ENCODE data around the gene ATN1. TPM values are rescaled to one million over a fixed set of nuclear protein-coding genes. Genes with fewer than 3 reads are reported as not detected.

Gene ATN1
- total RNA-seq, 2 experiments from 2014 or later = 0.98 to 6.7 TPM

- Histone ChIP-seq H3K9me3 (ENCODE audit: low read length) (no peaks in the 10 kb centered on the region), H2AFZ (ENCODE audit: low read length) (peak overlapping the region; percentile 1; the same call in 1 of the 2 replicates), H3K4me1 (ENCODE audit: insufficient read depth, low read length, poor library complexity, severe bottlenecking) (peaks cover 75% of the 10 kb centered on the region), H3K79me2 (ENCODE audit: insufficient read depth, low read depth, low read length) (no peaks in the 10 kb centered on the region), H3K36me3 (ENCODE audit: insufficient read depth, low read length) (peaks cover 6% of the 10 kb centered on the region; the same call in 1 of the 2 replicates), H3K27ac (ENCODE audit: low read depth, low read length, poor library complexity, severe bottlenecking) (peak overlapping the region; percentile 63), H3K9me2 (ENCODE audit: insufficient read depth, low read length) (no peaks in the 10 kb centered on the region), H3K4me3 (ENCODE audit: low read depth, low read length, poor library complexity, severe bottlenecking) (peak overlapping the region; percentile 55), H3K4me2 (ENCODE audit: low read length) (peak overlapping the region; percentile 75), H4K20me1 (ENCODE audit: insufficient read depth, low read length) (no peaks in the 10 kb centered on the region)
- peak; percentile 87 for DNase-seq (ENCODE audit: low spot score)
- no peak for TF ChIP-seq CTCF (conservative IDR thresholded peaks at IDR 0.05; ENCODE audit: low read length)
- no peak for TF ChIP-seq EZH2phosphoT487 (IDR thresholded peaks at IDR 0.05; ENCODE audit: borderline replicate concordance, low read depth, low read length)
- CTCF ChIA-PET (ENCODE audit: unreplicated experiment) = interaction anchor here (1.0 to 10.6 kb wide), 4 partner anchors 10 to 107 kb away, joined by 3 to 110 read pairs (median 4); partner anchors contain the start of genes C12orf57, RNU7-1 and USP5
- POLR2A ChIA-PET = interaction anchor here (0.6 to 9.3 kb wide), 10 partner anchors 8 to 193 kb away, joined by 3 to 155 read pairs (median 6); partner anchors contain the start of genes C12orf57, PTMS, PTPN6 and RNU7-1
- BruUV-seq (replicated peaks) = no TSS peak
- intact Hi-C loops (cut with micrococcal nuclease; ENCODE audit: unreplicated experiment) = loop anchor here (1.0 kb wide), 1 partner anchor 8 kb away; the partner anchor contains the start of gene PTPN6
Measured at GRCh38 chr12:6959058-6959804, 31.5 kb downstream of the ATN1 start.

GRCh38 chr12:6959805-6960592 lies 32.2 kb downstream of the ATN1 start:
- peak overlapping the region; percentile 63 for H3K27ac ChIP-seq (ENCODE audit: low read depth, low read length, poor library complexity, severe bottlenecking)
- intact Hi-C loops (cut with micrococcal nuclease; ENCODE audit: unreplicated experiment) = loop anchor here (1.0 to 5.0 kb wide), 3 partner anchors 9 to 88 kb away; partner anchors contain the start of genes C12orf57, PTPN6 and SPSB2
- peaks cover 14% of the 10 kb centered on the region for H3K36me3 ChIP-seq (ENCODE audit: insufficient read depth, low read length)
- H2AFZ ChIP-seq (ENCODE audit: low read length) = no peak overlapping the region
- BruUV-seq (replicated peaks) = no TSS peak
- CTCF ChIA-PET (ENCODE audit: unreplicated experiment) = interaction anchor here (0.9 to 10.6 kb wide), 4 partner anchors 10 to 108 kb away, joined by 3 to 110 read pairs (median 4); partner anchors contain the start of genes C12orf57, RNU7-1 and USP5
- H3K9me3 ChIP-seq (ENCODE audit: low read length) = no peaks in the 10 kb centered on the region
- H3K79me2 ChIP-seq (ENCODE audit: insufficient read depth, low read depth, low read length) = no peaks in the 10 kb centered on the region
- H3K4me3 ChIP-seq (ENCODE audit: low read depth, low read length, poor library complexity, severe bottlenecking) = peak overlapping the region; percentile 55
- POLR2A ChIA-PET = interaction anchor here (0.6 to 9.3 kb wide), 10 partner anchors 8 to 59 kb away, joined by 3 to 155 read pairs (median 4); partner anchors contain the start of genes C12orf57, PHB2, PTPN6 and RNU7-1
- H3K4me2 ChIP-seq (ENCODE audit: low read length) = peak overlapping the region; percentile 75
- H4K20me1 ChIP-seq (ENCODE audit: insufficient read depth, low read length) = no peaks in the 10 kb centered on the region
- H3K4me1 ChIP-seq (ENCODE audit: insufficient read depth, low read length, poor library complexity, severe bottlenecking) = peaks cover 74% of the 10 kb centered on the region
- H3K9me2 ChIP-seq (ENCODE audit: insufficient read depth, low read length) = no peaks in the 10 kb centered on the region
- no peak for TF ChIP-seq CTCF (conservative IDR thresholded peaks at IDR 0.05; ENCODE audit: low read length)
- no peak for TF ChIP-seq EZH2phosphoT487 (IDR thresholded peaks at IDR 0.05; ENCODE audit: borderline replicate concordance, low read depth, low read length)
- no peak for DNase-seq (ENCODE audit: low spot score)

All from OCI-LY7 (cell line).